ACC112 (cell line): ENCODE measurements around the gene LAGE3.

Experiments
- H2AFZ ChIP-seq: fragments of 200-600 bp; sonication (generic); one replicate; pipeline ENCODE4 v1.6.0; 2017; ENCODE audit warnings: antibody characterized with exemption, low read length; ENCODE audit not compliant: unreplicated experiment
- H3K27ac ChIP-seq: fragments of 200-600 bp; sonication (generic); 2 replicates; pipeline ENCODE4 v1.5.1; 2014; ENCODE audit warnings: low read depth, mild to moderate bottlenecking, antibody characterized with exemption, low read length, moderate library complexity
- H3K27me3 ChIP-seq: fragments of 200-600 bp; sonication (generic); 2 replicates; pipeline ENCODE4 v1.6.1; 2014; ENCODE audit warnings: mild to moderate bottlenecking, antibody characterized with exemption, low read length, moderate library complexity, mixed read lengths; ENCODE audit not compliant: insufficient read depth
- H3K36me3 ChIP-seq: fragments of 200-600 bp; sonication (generic); 2 replicates; pipeline ENCODE4 v1.6.1; 2016; ENCODE audit warnings: mild to moderate bottlenecking, antibody characterized with exemption, low read length, moderate library complexity, mixed read lengths; ENCODE audit not compliant: insufficient read depth
- H3K4me1 ChIP-seq: fragments of 200-600 bp; sonication (generic); one replicate; pipeline ENCODE4 v1.6.1; 2016; ENCODE audit warnings: low read length, mixed read lengths; ENCODE audit not compliant: insufficient read depth, unreplicated experiment, control insufficient read depth
- H3K4me3 ChIP-seq: fragments of 200-600 bp; sonication (generic); 2 replicates; pipeline ENCODE4 v1.5.1; 2014; ENCODE audit warnings: mild to moderate bottlenecking, low read depth, low read length
- H3K79me2 ChIP-seq: fragments of 200-600 bp; sonication (generic); one replicate; pipeline ENCODE4 v1.6.0; 2016; ENCODE audit warnings: low read length; ENCODE audit not compliant: control insufficient read depth, unreplicated experiment, insufficient read depth

LAGE3 gene

GRCh38 chrX:154476821-154477220 lies 2.3 kb downstream of the LAGE3 start:
- Histone ChIP-seq H2AFZ (no peak overlapping the region), H3K79me2 (no peaks in the 10 kb centered on the region), H3K27me3 (no peaks in the 10 kb centered on the region), H3K4me1 (peaks cover 4% of the 10 kb centered on the region), H3K4me3 (no peak overlapping the region), H3K36me3 (no peaks in the 10 kb centered on the region), H3K27ac (no peak overlapping the region)

- H3K36me3 ChIP-seq: no peaks in the 10 kb centered on the region
- no peak overlapping the region for H3K27ac ChIP-seq
- H3K4me3 ChIP-seq: no peak overlapping the region
- no peaks in the 10 kb centered on the region for H3K4me1 ChIP-seq
- no peak overlapping the region for H2AFZ ChIP-seq
- H3K79me2 ChIP-seq: no peaks in the 10 kb centered on the region
- H3K27me3 ChIP-seq: no peaks in the 10 kb centered on the region
These were observed 5.4 kb downstream of the LAGE3 start for GRCh38 chrX:154473683-154474082.

DNA sequence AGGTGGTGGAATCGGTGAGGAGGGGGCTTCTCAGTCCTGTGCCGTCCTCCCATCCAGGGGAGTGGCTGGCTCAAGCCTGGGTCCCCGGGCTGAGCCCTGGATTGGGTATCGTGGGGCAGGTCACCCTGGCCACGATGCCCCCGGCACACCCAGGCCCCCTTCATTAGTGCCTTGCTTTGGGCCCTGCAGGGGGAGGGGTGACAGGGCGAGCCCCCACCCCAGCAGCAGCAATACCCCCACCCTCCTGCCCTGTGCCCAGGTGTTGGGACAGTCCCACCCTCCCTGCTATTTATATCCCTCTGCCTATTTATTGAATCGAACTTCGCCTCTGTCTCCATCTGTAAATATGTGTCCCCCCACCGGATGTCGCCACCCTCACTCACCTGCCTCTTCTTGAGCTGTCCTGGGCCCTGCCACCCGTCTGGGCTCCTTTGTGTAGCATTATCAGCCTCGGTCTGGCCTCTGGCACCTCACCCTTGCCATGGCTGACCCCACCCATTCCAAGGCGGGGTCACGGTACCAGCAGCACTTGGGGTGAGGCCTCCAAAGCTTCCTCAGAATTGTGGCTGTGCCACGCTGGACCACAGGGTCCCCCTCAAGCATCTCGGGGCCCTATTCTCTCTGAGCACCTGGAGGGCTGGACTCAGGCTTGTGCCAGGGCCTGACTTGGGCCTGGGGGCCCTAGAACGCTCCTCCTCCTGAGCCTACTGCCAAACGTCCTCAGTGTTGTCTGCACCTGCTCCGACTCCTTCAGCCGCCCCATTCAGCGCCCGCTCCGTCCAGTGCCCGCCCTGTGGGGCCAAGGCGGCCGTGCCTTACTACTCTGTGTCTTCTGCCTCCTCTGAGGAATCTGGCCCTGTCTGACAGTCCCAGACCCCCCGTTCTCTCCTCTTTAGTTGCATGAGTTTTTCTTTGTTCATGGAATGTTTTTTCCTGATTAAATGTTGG lies 6.1 kb downstream of the LAGE3 start:
- no peak overlapping the region for H3K4me3 ChIP-seq
- no peaks in the 10 kb centered on the region for H3K79me2 ChIP-seq
- no peaks in the 10 kb centered on the region for H3K36me3 ChIP-seq
- no peak overlapping the region for H2AFZ ChIP-seq
- H3K4me1 ChIP-seq: no peaks in the 10 kb centered on the region
- H3K27me3 ChIP-seq: no peaks in the 10 kb centered on the region
- no peak overlapping the region for H3K27ac ChIP-seq

GRCh38 chrX:154471839-154472684 lies 7.0 kb downstream of the LAGE3 start:
- H3K27ac ChIP-seq: no peak overlapping the region
- H3K36me3 ChIP-seq: no peaks in the 10 kb centered on the region
- H2AFZ ChIP-seq: no peak overlapping the region
- H3K4me3 ChIP-seq: no peak overlapping the region
- no peaks in the 10 kb centered on the region for H3K79me2 ChIP-seq
- no peaks in the 10 kb centered on the region for H3K4me1 ChIP-seq
- H3K27me3 ChIP-seq: no peaks in the 10 kb centered on the region

- no peaks in the 10 kb centered on the region for H3K27me3 ChIP-seq
- H3K36me3 ChIP-seq: no peaks in the 10 kb centered on the region
- no peaks in the 10 kb centered on the region for H3K4me1 ChIP-seq
- no peak overlapping the region for H3K27ac ChIP-seq
- no peak overlapping the region for H2AFZ ChIP-seq
- no peaks in the 10 kb centered on the region for H3K79me2 ChIP-seq
- no peak overlapping the region for H3K4me3 ChIP-seq
These were observed 8.0 kb downstream of the LAGE3 start for GRCh38 chrX:154470914-154471568.

- Histone ChIP-seq H3K27me3 (no peaks in the 10 kb centered on the region), H2AFZ (no peak overlapping the region), H3K79me2 (no peaks in the 10 kb centered on the region), H3K27ac (no peak overlapping the region), H3K36me3 (no peaks in the 10 kb centered on the region), H3K4me3 (no peak overlapping the region), H3K4me1 (no peaks in the 10 kb centered on the region)
These were observed 8.6 kb downstream of the LAGE3 start for GRCh38 chrX:154470434-154470833.

GRCh38 chrX:154469880-154470279 lies 9.2 kb downstream of the LAGE3 start:
- Histone ChIP-seq H3K36me3 (no peaks in the 10 kb centered on the region), H3K4me1 (no peaks in the 10 kb centered on the region), H2AFZ (no peak overlapping the region), H3K27ac (no peak overlapping the region), H3K27me3 (no peaks in the 10 kb centered on the region), H3K79me2 (no peaks in the 10 kb centered on the region), H3K4me3 (no peak overlapping the region)

GRCh38 chrX:154469114-154469513 lies 10.0 kb downstream of the LAGE3 start:
- Histone ChIP-seq H3K27ac (no peak overlapping the region), H3K36me3 (no peaks in the 10 kb centered on the region), H3K79me2 (no peaks in the 10 kb centered on the region), H3K4me1 (no peaks in the 10 kb centered on the region), H3K27me3 (no peaks in the 10 kb centered on the region), H2AFZ (no peak overlapping the region), H3K4me3 (no peak overlapping the region)

- no peaks in the 10 kb centered on the region for H3K79me2 ChIP-seq
- no peaks in the 10 kb centered on the region for H3K36me3 ChIP-seq
- no peak overlapping the region for H2AFZ ChIP-seq
- H3K4me3 ChIP-seq: no peak overlapping the region
- H3K27ac ChIP-seq: no peak overlapping the region
- H3K27me3 ChIP-seq: no peaks in the 10 kb centered on the region
- H3K4me1 ChIP-seq: no peaks in the 10 kb centered on the region
These were observed 10.9 kb downstream of the LAGE3 start for GRCh38 chrX:154468217-154468616.

GRCh38 chrX:154467556-154467955 lies 11.5 kb downstream of the LAGE3 start:
- no peaks in the 10 kb centered on the region for H3K79me2 ChIP-seq
- H3K27ac ChIP-seq: no peak overlapping the region
- no peaks in the 10 kb centered on the region for H3K36me3 ChIP-seq
- no peak overlapping the region for H3K4me3 ChIP-seq
- no peaks in the 10 kb centered on the region for H3K4me1 ChIP-seq
- H3K27me3 ChIP-seq: no peaks in the 10 kb centered on the region
- no peak overlapping the region for H2AFZ ChIP-seq
